B cell (primary cell): Measurements from ENCODE around the gene HCN1. TPM values are rescaled to one million over a fixed set of nuclear protein-coding genes. Genes with fewer than 3 reads are reported as not detected.

Experiments used
- ATAC-seq: fragments of 200-7000 bp; cut with Tn5 transposase; one replicate; pipeline ENCODE4 v1.10.0; 2021; ENCODE audit warnings: low read depth, mild to moderate bottlenecking, moderate number of reproducible peaks, moderate library complexity
- CTCF ChIA-PET: fragments of 350-600 bp; sonication (Branson Sonifier 250); formaldehyde crosslinking; loops from one replicate; lab custom pipeline; 2021; ENCODE audit warnings: antibody characterized with exemption, inconsistent platforms; lab: Charles Lee
- POLR2A ChIA-PET: fragments of 350-600 bp; sonication (Branson Sonifier 250); formaldehyde crosslinking; loops from one replicate; lab custom pipeline; 2021; ENCODE audit warnings: antibody characterized with exemption; lab: Charles Lee
- DNase-seq: peaks from one replicate; pipeline ENCODE4 v3.0.0; 2013
- H2AFZ ChIP-seq: 2 replicates; pipeline ENCODE4 v1.6.1; 2012; ENCODE audit warnings: mild to moderate bottlenecking, low read depth, low read length; ENCODE audit not compliant: insufficient read depth, poor library complexity, severe bottlenecking
- H3K27ac ChIP-seq, 2 donors: 1 replicate in 1 of 2; 2 replicates in 1 of 2; pipeline ENCODE4 v1.5.1; 2012 to 2013; ENCODE audit warnings: low read length in 2 of 2, mild to moderate bottlenecking in 2 of 2, moderate library complexity in 1 of 2
- H3K27me3 ChIP-seq, 4 experiments: fragments of 200-600 bp in 1 of 4; sonication (generic) in 1 of 4; replicated peaks in 1 of 4; 1 replicate in 2 of 4; 2 replicates in 2 of 4; pipeline versions ENCODE4 v1.6.1 to v1.7.0; 2013 to 2016; ENCODE audit warnings: low read length in 3 of 4, mild to moderate bottlenecking in 2 of 4, mixed read lengths in 1 of 4, moderate library complexity in 1 of 4; ENCODE audit not compliant: insufficient read depth in 4 of 4, control insufficient read depth in 3 of 4; ENCODE audit errors: control extremely low read depth in 1 of 4
- H3K36me3 ChIP-seq, 2 experiments: replicated peaks in 1 of 2; 1 replicate in 1 of 2; 2 replicates in 1 of 2; pipeline versions ENCODE4 v1.6.1 to v1.7.1; 2013; ENCODE audit warnings: low read length in 1 of 2; ENCODE audit not compliant: insufficient read depth in 2 of 2, control insufficient read depth in 1 of 2; ENCODE audit errors: control extremely low read depth in 1 of 2, extremely low read depth in 1 of 2
- H3K4me1 ChIP-seq, 2 donors: fragments of 200-600 bp in 1 of 2; sonication (generic) in 1 of 2; 1 replicate in 1 of 2; 2 replicates in 1 of 2; pipeline versions ENCODE4 v1.5.1 to v1.6.1; 2013 to 2017; ENCODE audit warnings: low read length in 2 of 2; ENCODE audit not compliant: control insufficient read depth in 2 of 2, insufficient read depth in 2 of 2
- H3K4me2 ChIP-seq: replicated peaks from 2 replicates; pipeline ENCODE3; 2012; ENCODE audit warnings: mild to moderate bottlenecking, low read depth, low read length; ENCODE audit not compliant: poor library complexity, severe bottlenecking
- H3K4me3 ChIP-seq, 5 experiments: fragments of 200-600 bp in 1 of 5; sonication (generic) in 1 of 5; 1 replicate in 3 of 5; 2 replicates in 2 of 5; pipeline versions ENCODE4 v1.5.1 to v1.7.0; 2011 to 2016; ENCODE audit warnings: low read length in 4 of 5, mild to moderate bottlenecking in 4 of 5, low read depth in 2 of 5, control low read depth in 1 of 5, moderate library complexity in 1 of 5; ENCODE audit not compliant: insufficient read depth in 1 of 5; ENCODE audit errors: control extremely low read depth in 1 of 5, extremely low read depth in 1 of 5
- H3K79me2 ChIP-seq: fragments of 200-600 bp; sonication (generic); one replicate; pipeline ENCODE4 v1.6.0; 2016; ENCODE audit warnings: low read length; ENCODE audit not compliant: control insufficient read depth, insufficient read depth
- H3K9ac ChIP-seq: fragments of 200-600 bp; sonication (generic); 2 replicates; pipeline ENCODE4 v1.6.1; 2017; ENCODE audit warnings: mild to moderate bottlenecking, low read length, moderate library complexity
- H3K9me3 ChIP-seq, 3 donors: one replicate each; pipeline versions ENCODE4 v1.6.1 to v1.7.1; 2013; ENCODE audit warnings: low read length in 2 of 3; ENCODE audit not compliant: control insufficient read depth in 2 of 3, insufficient read depth in 1 of 3; ENCODE audit errors: control extremely low read depth in 1 of 3
- H4K20me1 ChIP-seq: 2 replicates; pipeline ENCODE4 v1.6.0; 2012; ENCODE audit warnings: mild to moderate bottlenecking, low read length; ENCODE audit not compliant: insufficient read depth, control insufficient read depth, poor library complexity, severe bottlenecking
- H3K27ac Mint-ChIP-seq: one replicate; pipeline ENCODE4 v1.8.0; 2021; ENCODE audit warnings: mixed read lengths
- H3K27me3 Mint-ChIP-seq: one replicate; pipeline ENCODE4 v1.8.0; 2021; ENCODE audit warnings: mixed read lengths
- H3K4me1 Mint-ChIP-seq: one replicate; pipeline ENCODE4 v1.8.0; 2021; ENCODE audit warnings: mixed read lengths
- H3K4me3 Mint-ChIP-seq: one replicate; pipeline ENCODE4 v1.8.0; 2021; ENCODE audit warnings: mixed read lengths
- H3K9me3 Mint-ChIP-seq: one replicate; pipeline ENCODE4 v1.8.0; 2022; ENCODE audit warnings: mixed read lengths; ENCODE audit not compliant: insufficient read depth
- CTCF ChIP-seq: fragments of 200-600 bp; IDR thresholded peaks from one replicate; pipeline ENCODE4 v1.8.0; 2022; ENCODE audit warnings: antibody characterized with exemption, mild to moderate bottlenecking
- EZH2 ChIP-seq: IDR thresholded peaks from 2 replicates; pipeline ENCODE4 v1.6.1; 2012; ENCODE audit warnings: borderline replicate concordance, low read depth, mild to moderate bottlenecking, moderate library complexity, low read length; ENCODE audit not compliant: insufficient read depth, poor library complexity, severe bottlenecking
- WGBS: methylation state at CpG from one replicate; pipeline ENCODE4 v1.1.5; 2013; ENCODE audit warnings: missing lambda C conversion rate; ENCODE audit not compliant: insufficient coverage; 5-methylcytosine and 5-hydroxymethylcytosine counted together
- intact Hi-C: fragments of 100-400 bp; cut with micrococcal nuclease; formaldehyde crosslinking; loops from one replicate; pipeline ENCODE4 v1.10.0; 2022
- polyA plus RNA-seq: library from polyadenylated mRNA; depleted of rRNA; stranded (reverse); fragments of >200 nt; gene quantifications from 2 replicates; pipeline ENCODE4 v1.2.3, GENCODE V29; 2012
- total RNA-seq, 2 donors: library from RNA; stranded (reverse); fragments of 120-200 nt in 1 of 2; gene quantifications; 1 replicate in 1 of 2; 2 replicates in 1 of 2; pipeline versions ENCODE4 v1.2.3 to v1.2.4, GENCODE V29; 2013 to 2022

The HCN1 gene
- total and polyA plus RNA-seq, 2 donors (not counting 1 experiment from before 2014, with no cell fraction given) = not detected

GRCh38 chr5:45279109-45279508 lies 417.1 kb downstream of the HCN1 start:
- no CpG with 5 or more reads among the region's 1 CpG for WGBS
- Histone ChIP-seq H4K20me1 (no peaks in the 10 kb centered on the region), H3K4me2 (no peak overlapping the region), H3K27ac (no peak overlapping the region), H2AFZ (no peak overlapping the region), H3K9me3 (no peaks in the 10 kb centered on the region), H3K9ac (no peak overlapping the region), H3K4me3 (no peak overlapping the region), H3K79me2 (no peaks in the 10 kb centered on the region), H3K4me1 (no peaks in the 10 kb centered on the region), H3K27me3 (no peaks in the 10 kb centered on the region), H3K36me3 (no peaks in the 10 kb centered on the region)
- intact Hi-C loops = no loop called here
- TF ChIP-seq CTCF (no peak), EZH2 (no peak)
- Mint-ChIP-seq H3K4me3 (no peak overlapping the region), H3K27me3 (no peaks in the 10 kb centered on the region), H3K27ac (no peak overlapping the region), H3K9me3 (no peaks in the 10 kb centered on the region), H3K4me1 (no peaks in the 10 kb centered on the region)
- ATAC-seq (no peak), DNase-seq (no peak)
- ChIA-PET CTCF (no interaction called here), POLR2A (no interaction called here)

- H3K27me3 ChIP-seq = no peaks in the 10 kb centered on the region
- Mint-ChIP-seq H3K4me1 (no peaks in the 10 kb centered on the region), H3K27ac (no peak overlapping the region), H3K27me3 (no peaks in the 10 kb centered on the region), H3K9me3 (no peaks in the 10 kb centered on the region), H3K4me3 (no peak overlapping the region)
- H3K9ac ChIP-seq = no peak overlapping the region
- H3K4me2 ChIP-seq = no peak overlapping the region
- CTCF ChIA-PET = no interaction called here
- H3K4me3 ChIP-seq = no peak overlapping the region
- H2AFZ ChIP-seq = no peak overlapping the region
- intact Hi-C loops = no loop called here
- H3K36me3 ChIP-seq = no peaks in the 10 kb centered on the region
- H3K27ac ChIP-seq = no peak overlapping the region
- ATAC-seq (no peak), DNase-seq (no peak)
- no peaks in the 10 kb centered on the region for H3K79me2 ChIP-seq
- H3K4me1 ChIP-seq = no peaks in the 10 kb centered on the region
- no peaks in the 10 kb centered on the region for H3K9me3 ChIP-seq
- WGBS = 60% methylated on average over 1 of the region's 2 CpGs
- no peaks in the 10 kb centered on the region for H4K20me1 ChIP-seq
- no peak for TF ChIP-seq CTCF
- POLR2A ChIA-PET = no interaction called here
These were observed 418.3 kb downstream of the HCN1 start for GRCh38 chr5:45277860-45278259.
